HG03039 (cell line): ENCODE measurements around the gene LCE3D.
"Not testable (repeated sequence)": the region's sequence is repeated elsewhere in the genome, so short reads cannot be mapped to it uniquely, and the experiment has no call there.

Experiments used
- ATAC-seq: cut with Tn5 transposase; IDR thresholded peaks from one replicate; pipeline ENCODE4 v1.9.1; 2021; ENCODE audit warnings: mild to moderate bottlenecking, moderate library complexity; ENCODE audit not compliant: unreplicated experiment

LCE3D gene, protein sequence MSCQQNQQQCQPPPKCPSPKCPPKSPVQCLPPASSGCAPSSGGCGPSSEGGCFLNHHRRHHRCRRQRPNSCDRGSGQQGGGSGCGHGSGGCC

DNA sequence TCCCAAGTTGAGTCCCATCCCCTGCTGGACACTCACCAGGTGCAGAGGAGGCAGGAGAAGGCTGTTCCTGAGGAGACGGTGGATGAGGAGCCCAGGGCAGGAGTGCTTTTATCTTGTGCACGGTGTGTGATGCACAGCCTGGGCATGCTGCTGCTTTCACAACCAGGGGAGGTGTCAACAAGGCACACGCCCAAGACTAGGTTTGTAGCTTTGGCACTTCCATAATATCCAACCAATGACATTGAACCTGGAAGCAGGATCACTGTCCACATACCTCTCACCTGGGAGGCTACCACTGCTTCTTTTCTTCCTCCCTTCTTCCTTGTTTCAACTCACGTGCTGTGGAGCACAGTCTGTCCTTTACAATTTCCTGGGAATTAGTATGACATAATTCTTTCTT is at the start of gene LCE3D:
Gene LCE3D (minus strand): TSS at position 84 of the 400 bp plus-strand sequence. CDS start 580 bp downstream, outside the sequence.
- ATAC-seq, result no peak

DNA sequence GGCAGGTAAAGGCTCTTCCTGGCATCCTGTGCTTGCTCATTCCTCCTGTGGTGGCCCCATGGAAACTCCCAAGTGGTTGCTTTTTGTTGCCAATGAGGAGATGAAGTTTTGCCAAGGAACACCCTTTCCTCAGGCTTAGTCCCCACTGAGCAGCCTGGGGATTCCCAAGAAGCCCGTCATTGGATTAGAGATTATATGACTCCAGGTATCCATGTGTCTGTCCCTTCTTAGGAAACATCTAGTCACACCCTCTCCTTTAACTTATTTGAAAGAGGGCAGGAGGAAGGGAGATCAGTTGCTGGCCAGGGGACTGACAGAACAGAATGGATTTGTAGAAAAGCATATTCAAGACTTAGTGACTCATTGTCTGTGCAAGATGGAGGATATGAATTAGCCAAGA is 46.4 kb upstream of the LCE3D start:
- ATAC-seq, result no peak

DNA sequence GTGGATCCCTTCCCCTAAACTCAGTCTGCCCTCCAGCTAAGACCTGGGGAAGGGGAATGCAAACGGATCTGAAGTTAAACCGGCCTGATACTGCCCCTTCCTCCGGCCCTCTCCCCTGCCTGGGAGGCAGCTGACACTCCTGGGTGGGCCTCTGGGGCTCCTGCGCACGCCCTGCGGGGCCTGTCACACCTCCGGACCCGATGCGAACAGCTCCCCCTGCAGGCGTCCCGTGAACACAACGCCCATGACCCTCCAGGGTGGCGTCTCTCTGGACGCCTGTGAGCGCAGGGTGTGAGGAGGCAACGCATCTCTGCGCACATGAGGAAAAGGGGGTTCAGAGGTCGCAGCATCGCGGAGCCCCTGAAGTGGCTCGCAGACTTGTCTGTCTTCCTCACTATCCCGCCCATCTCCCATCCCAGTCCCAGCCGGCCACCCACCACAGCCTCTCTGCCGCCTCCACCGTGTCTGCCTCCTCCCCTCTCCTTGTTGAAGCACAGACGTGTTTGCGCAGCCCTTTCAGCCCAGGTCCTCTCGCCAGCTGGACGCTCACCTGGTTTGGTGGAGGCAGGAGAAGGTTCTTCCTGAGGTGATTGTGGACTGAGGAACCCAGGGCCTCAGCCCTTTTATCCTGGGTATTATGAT is 43.0 kb upstream of the LCE3D start:
- ATAC-seq, result no peak

DNA sequence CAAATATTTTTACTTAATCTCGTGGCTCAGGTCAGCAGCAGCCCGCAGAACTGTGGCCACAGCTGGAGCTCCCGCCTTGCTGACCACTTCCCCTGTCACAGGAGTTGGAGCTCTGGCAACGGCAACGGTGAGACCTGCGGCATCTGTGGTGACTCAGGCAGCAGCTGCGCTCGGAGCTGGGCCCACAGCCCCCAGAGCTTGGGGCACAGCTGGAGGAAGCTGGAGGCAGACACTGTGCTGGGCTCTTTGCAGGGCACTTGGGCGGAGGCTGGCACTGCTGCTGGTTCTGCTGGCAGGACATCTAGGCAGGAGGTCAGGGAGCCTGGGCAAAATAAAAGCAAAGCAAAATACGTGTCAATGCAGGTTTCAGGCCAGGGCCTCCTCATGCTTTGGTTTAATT is 42.5 kb upstream of the LCE3D start, which contains the start of gene LCE3A:
Gene LCE3A (minus strand): TSS at position 301 of the 400 bp plus-strand sequence. CDS start 0 bp downstream, at position 301.
- no peak for ATAC-seq

DNA sequence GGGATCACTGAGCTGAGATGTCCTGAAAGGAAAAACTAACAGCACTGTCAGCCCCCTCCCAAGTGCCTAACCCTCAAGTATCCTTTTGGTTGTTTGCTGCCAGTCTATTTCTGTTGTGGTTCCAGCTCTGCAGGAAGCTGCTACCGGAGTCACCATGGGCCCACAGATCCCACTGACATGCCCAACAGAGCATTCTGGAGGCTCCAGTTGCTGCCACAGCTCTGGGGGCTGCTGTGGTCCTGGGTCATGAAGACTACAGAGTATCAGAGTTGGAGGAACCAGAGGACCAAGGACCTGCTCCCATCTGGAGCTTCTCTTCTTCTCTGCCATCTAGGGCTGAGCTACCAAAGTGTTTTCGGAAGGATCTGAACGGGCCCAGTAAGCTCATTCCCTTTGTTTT is 41.7 kb upstream of the LCE3D start:
- no peak for ATAC-seq

DNA sequence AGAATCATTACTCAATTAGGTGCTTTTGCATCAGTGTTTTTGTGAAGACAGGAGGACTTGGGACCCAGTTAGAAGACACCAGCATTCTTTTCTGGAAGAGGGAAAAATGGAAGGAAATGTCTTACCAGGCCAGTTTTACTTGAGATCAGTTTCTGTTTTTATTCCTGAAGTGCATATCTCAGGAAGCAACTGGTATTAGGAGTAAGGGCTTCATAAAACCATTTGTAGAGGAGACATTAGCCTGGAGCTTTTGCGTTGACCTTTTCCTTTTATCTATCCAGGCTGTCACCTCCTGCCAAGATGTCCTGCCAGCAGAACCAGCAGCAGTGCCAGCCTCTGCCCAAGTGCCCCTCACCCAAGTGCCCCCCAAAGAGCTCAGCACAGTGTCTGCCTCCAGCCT is 33.2 kb upstream of the LCE3D start, which contains the start of gene LCE3B:
Gene LCE3B (plus strand): TSS at position 301 of the 400 bp plus-strand sequence. CDS start 0 bp downstream, at position 301.
- ATAC-seq, result no peak

DNA sequence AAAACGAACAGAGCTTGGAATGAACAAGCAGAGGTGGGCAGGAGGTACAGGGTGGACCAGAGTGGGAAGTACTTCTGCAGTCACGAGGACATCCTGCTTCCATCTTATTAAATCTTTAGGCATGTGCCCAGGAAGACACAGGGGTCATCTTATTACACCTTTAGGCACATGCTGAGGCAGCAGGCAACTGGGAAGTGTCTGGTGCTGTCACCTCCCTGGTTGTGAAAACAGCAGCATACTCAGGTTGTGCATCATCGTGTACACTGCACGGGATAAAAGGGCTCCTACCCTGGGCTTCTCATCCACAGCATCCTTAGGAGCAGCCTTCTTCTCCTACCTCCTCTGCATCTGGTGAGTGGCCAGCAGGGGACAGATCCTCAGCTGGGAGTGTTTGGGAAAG is 19.6 kb upstream of the LCE3D start, which contains the start of gene LCE3C:
Gene LCE3C (plus strand): TSS at position 301 of the 400 bp plus-strand sequence. CDS start 498 bp downstream, outside the sequence.
- no peak for ATAC-seq

DNA sequence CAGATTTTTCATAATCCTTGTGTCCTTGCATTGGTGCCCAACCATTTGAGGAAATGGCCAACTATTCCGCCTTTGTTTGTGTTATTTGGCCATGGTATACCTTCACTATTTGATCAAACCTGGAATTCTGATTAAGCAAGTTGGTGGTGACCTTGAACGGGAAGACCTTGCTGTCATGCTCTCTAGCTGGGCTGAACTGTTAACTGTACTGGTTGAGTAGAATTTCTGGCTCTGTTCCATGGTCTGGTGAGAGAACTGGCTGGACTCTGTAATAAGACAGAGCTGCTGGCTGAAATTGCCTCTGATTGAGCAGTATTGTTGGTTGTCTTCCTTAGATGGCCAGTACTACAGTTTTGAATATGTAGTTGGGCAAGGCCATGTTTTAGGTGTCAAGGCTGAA is 16.7 kb upstream of the LCE3D start:
- no peak for ATAC-seq

DNA sequence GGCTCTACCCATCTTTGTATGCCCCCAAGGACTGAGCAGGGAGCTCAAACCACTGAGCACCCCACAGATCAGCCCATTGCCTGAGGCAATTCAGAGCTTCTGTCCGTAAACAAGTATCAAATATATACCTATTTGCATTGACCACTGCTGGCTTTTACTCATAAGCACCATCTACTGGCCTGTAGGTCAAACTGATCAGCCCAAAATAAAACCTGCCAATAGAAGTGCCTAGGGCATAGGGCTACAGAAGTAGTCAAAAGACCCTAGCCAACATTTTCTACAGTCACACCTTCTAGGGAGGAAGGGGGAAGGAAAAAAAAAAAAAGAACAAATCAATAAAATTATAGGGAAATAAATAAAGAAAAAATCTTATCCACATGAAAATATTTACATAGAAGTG is 5.3 kb upstream of the LCE3D start:
- no peak for ATAC-seq

DNA sequence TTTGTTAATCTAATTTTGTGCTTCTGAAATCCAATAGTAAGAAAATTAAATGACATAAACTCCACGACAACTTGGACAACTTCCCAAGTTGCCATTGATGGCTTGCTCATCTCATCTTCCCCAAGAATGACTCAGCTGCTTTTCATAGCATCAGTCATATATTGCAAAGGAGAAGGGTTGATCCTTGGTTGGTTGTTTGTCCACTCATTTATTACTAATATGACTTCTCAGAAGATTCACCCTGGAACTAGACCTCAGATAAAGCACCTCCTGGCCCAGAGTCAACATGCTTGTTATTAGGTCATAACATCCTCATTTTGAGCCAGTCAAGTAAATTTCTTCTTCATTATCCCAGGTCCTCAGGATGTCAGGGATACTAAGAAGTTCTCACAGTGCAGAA is 2.3 kb upstream of the LCE3D start:
- no peak for ATAC-seq

DNA sequence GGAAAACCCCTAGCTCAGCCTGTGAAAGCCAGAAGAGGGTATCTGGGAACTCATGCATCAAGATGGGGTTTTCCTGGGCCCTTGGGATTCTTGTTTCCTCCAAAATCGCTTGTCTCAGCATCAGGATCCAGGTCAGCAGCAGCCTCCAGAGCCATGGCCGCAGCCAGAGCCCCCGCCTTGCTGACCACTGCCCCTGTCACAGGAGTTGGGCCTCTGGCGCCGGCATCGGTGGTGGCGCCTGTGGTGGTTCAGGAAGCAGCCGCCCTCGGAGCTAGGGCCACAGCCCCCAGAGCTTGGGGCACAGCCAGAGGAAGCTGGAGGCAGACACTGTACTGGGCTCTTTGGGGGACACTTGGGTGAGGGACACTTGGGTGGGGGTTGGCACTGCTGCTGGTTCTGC is 790 bp downstream of the LCE3D start:
- not testable (repeated sequence) for ATAC-seq

DNA sequence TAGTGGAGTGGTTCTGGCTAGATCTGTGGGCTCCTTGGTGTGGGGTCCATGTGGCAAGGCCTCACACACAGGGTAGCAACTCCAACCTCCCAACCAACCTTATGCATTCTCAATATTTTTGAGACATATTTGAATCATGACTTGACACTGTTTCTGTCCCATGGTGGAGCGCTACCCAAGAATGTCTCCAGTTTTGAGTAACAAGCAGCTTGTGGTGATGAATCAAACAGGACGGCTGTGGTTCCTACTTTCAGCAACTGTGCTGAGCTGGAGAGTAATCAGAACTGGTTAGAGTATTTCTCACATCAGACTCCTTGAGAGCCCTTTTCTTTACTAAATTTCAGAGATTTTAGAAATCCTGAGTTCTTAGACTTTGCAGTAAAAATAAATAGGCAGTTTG is 3.1 kb downstream of the LCE3D start:
- ATAC-seq, result no peak

DNA sequence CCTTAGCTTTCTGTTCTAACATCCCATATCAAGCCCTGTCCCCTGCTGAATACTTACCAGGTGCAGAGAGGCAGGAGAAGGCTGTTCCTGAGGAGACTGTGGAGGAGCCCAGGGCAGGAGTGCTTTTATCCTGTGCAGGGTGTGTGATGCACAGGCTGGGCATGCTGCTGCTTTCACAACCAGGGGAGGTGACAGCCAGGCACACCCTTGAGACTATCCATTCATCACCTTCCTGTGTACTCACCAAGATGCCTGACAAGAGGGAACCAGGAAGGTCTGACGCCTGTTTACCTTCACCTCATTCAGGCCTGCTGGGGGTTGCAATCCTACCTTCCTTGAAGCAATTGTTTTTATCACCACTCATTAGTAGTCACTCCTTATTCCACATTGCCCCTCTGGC is 13.6 kb downstream of the LCE3D start, which contains the start of gene LCE3E:
Gene LCE3E (minus strand): TSS at position 100 of the 400 bp plus-strand sequence. CDS start 572 bp downstream, outside the sequence.
- ATAC-seq, result no peak

DNA sequence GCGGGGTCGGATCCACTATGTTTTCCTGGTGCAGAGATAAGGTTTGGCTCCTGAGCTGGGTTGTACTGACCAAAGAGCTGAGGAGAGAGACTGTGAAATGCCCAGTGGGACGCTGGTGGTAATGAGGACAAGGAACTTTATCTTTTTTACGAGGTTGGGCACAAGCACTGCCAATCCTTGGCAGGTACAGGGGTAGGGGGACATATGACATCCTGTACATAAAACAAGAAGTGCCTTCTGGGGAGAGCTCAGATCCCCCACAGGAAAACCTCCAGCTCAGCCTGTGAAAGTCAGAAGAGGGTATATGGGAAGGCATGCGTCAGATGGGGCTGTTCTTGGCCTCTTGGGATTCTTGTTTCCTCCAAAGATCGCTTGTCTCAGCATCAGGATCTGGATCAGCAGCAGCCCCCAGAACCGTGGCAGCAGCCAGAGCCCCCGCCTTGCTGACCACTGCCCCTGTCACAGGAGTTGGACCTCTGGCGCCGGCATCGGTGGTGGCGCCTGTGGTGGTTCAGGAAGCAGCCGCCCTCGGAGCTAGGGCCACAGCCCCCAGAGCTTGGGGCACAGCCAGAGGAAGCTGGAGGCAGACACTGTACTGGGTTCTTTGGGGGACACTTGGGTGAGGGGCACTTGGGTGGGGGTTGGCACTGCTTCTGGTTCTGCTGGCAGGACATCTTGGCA is 14.6 kb downstream of the LCE3D start:
- ATAC-seq, result no peak

DNA sequence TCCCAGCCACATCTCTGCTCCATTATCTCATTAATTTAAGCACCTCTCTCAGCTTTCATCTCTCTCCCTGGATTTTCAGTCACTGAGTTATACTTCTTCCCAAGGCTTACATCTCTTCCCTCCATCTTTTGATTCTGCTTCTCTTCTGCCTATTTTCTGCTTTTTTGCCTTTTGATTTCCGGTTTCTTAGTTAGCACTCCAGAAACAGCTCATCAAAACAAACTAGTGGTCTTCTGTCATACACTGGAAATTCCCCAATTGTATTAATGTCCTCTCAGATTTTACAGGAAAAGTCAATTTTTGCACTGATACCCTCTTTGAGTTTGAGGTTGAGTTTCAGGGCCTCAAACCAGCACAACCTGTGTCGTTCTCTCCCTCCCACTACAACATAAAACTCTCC is 15.2 kb downstream of the LCE3D start:
- ATAC-seq, result no peak

DNA sequence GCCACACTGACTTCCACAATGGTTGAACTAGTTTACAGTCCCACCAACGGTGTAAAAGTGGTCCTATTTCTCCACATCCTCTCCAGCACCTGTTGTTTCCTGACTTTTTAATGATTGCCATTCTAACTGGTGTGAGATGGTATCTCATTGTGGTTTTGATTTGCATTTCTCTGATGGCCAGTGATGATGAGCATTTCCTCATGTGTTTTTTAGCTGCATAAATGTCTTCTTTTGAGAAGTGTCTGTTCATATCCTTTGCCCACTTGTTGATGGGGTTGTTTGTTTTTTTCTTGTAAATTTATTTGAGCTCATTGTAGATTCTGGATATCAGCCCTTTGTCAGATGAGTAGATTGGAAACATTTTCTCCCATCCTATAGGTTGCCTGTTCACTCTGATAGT is 32.0 kb downstream of the LCE3D start:
- ATAC-seq, result not testable (repeated sequence)

DNA sequence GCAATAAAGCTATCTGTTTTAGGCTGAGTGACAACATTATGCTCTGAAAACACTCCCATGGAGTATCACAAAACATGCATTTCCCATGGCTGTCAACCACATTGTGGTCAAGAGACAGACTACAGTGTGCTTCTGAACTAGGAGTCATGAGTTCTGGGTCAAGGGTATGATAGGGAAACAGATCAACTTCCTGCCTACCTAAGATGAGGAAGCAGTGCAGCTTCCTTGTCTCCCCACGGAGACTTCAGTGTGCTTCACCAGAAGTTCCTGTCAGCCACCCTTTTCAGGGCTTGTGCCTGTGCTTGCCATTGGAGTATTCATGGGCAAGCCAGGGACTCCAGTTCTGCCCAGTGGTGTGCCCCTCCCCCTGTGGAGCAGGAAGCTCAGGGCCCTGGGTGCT is 33.6 kb downstream of the LCE3D start:
- ATAC-seq, result no peak

DNA sequence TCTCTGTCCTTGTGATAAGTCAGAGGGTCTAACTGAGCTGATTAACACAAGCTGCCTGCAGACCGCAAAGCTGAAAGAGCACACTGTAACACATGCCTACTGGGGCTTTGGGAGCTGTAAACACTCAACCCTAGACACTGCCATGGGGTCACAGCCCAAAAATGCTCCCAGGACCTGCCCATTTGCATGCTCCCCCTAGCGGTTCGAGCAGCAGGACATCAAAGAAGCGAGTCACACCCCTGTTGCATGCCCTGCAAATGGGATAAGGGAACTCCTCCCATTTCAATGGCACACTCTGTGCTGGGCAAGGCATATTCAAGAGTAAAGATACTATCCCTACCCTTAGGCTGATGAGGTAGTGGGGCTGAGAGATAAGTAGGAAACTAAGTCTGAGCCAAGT is 36.5 kb downstream of the LCE3D start:
- ATAC-seq, result no peak

DNA sequence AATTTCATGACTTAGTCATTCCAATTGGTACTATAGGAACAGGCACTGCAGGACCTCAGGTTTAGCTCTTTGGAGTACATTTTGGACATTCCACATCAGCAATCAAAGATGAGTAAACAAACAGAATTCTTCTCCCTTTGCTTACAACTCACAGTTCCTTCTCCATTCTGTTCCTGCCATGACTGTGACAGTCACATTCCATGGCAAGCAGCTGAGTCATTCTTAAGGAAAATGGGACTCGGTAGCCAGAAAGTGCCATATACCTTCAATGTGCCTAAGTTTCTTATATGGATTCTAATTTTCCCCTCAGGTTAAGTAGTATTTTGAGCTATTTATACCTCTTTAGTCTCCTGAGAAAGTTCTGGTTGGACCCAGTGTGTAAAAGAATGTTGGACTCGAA is 40.4 kb downstream of the LCE3D start:
- ATAC-seq, result no peak

DNA sequence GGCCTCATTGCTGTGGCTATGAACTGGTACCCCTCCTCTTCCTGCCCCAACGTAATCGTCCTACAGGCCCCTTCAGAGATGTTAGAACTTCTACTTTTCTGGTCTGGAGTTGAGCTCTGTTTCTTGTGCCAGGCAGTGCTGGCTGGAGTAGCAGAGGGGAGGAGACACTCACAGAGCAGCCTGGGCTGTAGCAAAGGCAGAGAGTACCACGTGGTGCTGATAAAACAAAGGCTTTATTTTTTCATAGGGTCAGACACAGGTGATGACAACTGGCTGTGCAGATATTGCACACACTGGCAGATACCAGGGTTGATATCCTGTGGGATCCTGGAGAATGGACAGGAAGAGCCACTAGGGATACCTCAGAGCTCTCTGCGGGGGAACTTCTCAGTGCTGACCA is 42.8 kb downstream of the LCE3D start:
- no peak for ATAC-seq

DNA sequence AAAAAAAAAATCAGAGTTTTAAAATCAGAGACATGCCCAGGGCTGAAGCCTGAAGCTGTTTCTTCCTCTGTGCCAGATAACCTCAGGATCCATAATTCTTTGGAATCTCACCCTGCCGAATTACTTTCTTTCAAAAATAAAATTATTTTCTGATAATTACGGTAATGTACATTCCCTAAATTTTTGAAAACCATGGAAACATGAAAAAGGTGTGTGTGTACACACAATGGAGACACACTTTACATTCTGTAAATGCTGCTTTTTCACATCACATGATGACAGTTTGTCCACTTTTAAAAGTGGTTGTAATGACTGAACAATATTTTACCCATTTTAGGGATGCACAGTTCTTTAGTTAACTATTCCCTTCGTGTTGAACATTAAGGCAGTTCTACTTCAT is 44.5 kb downstream of the LCE3D start:
- no peak for ATAC-seq

DNA sequence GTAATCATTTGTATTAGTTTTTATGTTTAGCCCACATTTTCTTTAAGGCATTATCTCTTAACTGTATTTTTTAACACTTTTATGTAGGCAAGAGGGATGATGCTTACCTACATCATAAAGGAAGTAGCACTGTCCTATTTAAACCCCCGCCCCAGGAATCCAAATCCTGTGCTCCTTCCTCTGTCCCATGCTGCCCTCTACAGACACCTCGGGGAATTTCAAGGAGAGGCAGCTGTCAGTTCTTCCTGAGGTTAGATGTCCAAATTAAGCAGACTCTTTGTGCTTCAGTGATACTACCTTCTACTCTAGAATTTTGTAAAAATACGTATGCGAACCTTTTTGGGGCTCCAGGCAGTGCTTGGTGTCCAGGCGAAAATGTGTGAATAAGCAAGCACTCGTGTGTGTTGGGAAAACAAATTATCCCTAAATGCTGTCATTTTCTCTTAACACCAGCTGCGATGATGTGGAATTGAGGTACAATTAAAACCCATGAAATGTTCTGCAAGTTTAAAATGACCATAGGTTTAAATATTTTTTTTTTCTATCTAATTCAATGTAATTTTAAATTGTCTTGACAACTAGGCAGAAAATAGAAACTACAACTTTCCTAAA is 46.9 kb downstream of the LCE3D start:
- ATAC-seq, result no peak
